Activated CD8-positive, alpha-beta memory T cell treated with anti-CD3 and anti-CD28 coated beads, Interleukin-2, amount 50 U/mL, for 24 hours (primary cell): ENCODE measurements around the gene SLC39A12.

Source experiments
- DNase-seq: peaks from one replicate; pipeline ENCODE4 v3.0.0-alpha.2; 2020; ENCODE audit errors: extremely low read depth

The SLC39A12 gene

GRCh38 chr10:17963431-17963830 lies 11.7 kb downstream of the SLC39A12 start:
- no peak for DNase-seq

- no peak for DNase-seq
These were observed 14.0 kb downstream of the SLC39A12 start for GRCh38 chr10:17965649-17966235.

- no peak for DNase-seq
These were observed 22.8 kb downstream of the SLC39A12 start for GRCh38 chr10:17974505-17974904.

GRCh38 chr10:17980846-17981565 lies 29.3 kb downstream of the SLC39A12 start:
- no peak for DNase-seq

GRCh38 chr10:17981766-17982380 lies 30.2 kb downstream of the SLC39A12 start:
- no peak for DNase-seq

GRCh38 chr10:17984056-17984455 lies 32.3 kb downstream of the SLC39A12 start:
- no peak for DNase-seq

GRCh38 chr10:17984563-17984962 lies 32.8 kb downstream of the SLC39A12 start:
- DNase-seq: no peak

GRCh38 chr10:17989908-17990767 lies 38.4 kb downstream of the SLC39A12 start:
- DNase-seq: no peak

GRCh38 chr10:17992266-17992665 lies 40.5 kb downstream of the SLC39A12 start:
- DNase-seq: no peak

GRCh38 chr10:17993361-17993760 lies 41.6 kb downstream of the SLC39A12 start:
- no peak for DNase-seq

GRCh38 chr10:18000601-18001000 lies 48.9 kb downstream of the SLC39A12 start:
- no peak for DNase-seq

GRCh38 chr10:18005445-18005780 lies 53.7 kb downstream of the SLC39A12 start:
- DNase-seq: no peak

- no peak for DNase-seq
These were observed 54.2 kb downstream of the SLC39A12 start for GRCh38 chr10:18005781-18006456.

- DNase-seq: no peak
These were observed 57.3 kb downstream of the SLC39A12 start for GRCh38 chr10:18008986-18009385.

GRCh38 chr10:18010050-18010449 lies 58.3 kb downstream of the SLC39A12 start:
- DNase-seq: no peak

- DNase-seq: no peak
These were observed 68.8 kb downstream of the SLC39A12 start for GRCh38 chr10:18020523-18020922.

GRCh38 chr10:18021725-18022480 lies 70.2 kb downstream of the SLC39A12 start:
- no peak for DNase-seq

- no peak for DNase-seq
These were observed 91.7 kb downstream of the SLC39A12 start for GRCh38 chr10:18043148-18044006.

- no peak for DNase-seq
These were observed 93.4 kb downstream of the SLC39A12 start for GRCh38 chr10:18044976-18045720.
